ENCODE results near the gene USH1C.

The USH1C gene

GRCh38 chr11:17510507-17511206 lies 33.6 kb downstream of the USH1C start:
- DNase-seq (ENCODE audit: low read depth) = no peak
- no peak overlapping the region for H3K4me3 ChIP-seq (ENCODE audit: low read depth, low read length)
- TF ChIP-seq, protein P1, sequence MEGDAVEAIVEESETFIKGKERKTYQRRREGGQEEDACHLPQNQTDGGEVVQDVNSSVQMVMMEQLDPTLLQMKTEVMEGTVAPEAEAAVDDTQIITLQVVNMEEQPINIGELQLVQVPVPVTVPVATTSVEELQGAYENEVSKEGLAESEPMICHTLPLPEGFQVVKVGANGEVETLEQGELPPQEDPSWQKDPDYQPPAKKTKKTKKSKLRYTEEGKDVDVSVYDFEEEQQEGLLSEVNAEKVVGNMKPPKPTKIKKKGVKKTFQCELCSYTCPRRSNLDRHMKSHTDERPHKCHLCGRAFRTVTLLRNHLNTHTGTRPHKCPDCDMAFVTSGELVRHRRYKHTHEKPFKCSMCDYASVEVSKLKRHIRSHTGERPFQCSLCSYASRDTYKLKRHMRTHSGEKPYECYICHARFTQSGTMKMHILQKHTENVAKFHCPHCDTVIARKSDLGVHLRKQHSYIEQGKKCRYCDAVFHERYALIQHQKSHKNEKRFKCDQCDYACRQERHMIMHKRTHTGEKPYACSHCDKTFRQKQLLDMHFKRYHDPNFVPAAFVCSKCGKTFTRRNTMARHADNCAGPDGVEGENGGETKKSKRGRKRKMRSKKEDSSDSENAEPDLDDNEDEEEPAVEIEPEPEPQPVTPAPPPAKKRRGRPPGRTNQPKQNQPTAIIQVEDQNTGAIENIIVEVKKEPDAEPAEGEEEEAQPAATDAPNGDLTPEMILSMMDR (IDR thresholded peaks at IDR 0.05; ENCODE audit: low read depth, low read length, missing control alignments) = no peak

- no peak for DNase-seq (ENCODE audit: low read depth)
- TF ChIP-seq, protein P1 (IDR thresholded peaks at IDR 0.05; ENCODE audit: low read depth, low read length, missing control alignments) = no peak
- no peak overlapping the region for H3K4me3 ChIP-seq (ENCODE audit: low read depth, low read length)
Observed at GRCh38 chr11:17508791-17509190, 35.4 kb downstream of the USH1C start.

DNA sequence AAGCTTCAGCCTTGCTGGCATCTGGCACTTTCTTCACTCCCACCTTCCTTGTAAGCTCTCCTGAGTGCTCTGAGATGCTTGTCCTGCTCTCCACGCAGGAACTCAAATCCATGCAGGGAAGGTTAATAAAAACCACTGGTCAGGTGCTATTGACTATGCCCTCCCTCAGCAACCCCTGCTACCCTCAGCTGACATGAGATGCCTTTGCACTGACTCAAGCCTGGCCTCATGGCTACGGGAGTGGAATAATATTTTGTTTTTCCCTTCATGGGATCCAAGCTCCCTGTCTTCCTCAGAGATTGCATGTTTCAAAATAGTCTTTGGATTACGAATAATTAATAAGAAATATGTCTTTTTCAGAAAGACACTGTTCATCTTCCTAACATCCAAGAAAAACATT lies 35.9 kb downstream of the USH1C start:
- TF ChIP-seq, protein P1 (IDR thresholded peaks at IDR 0.05; ENCODE audit: low read depth, low read length, missing control alignments) = no peak
- no peak for DNase-seq (ENCODE audit: low read depth)
- H3K4me3 ChIP-seq (ENCODE audit: low read depth, low read length) = no peak overlapping the region

GRCh38 chr11:17507773-17508172 lies 36.4 kb downstream of the USH1C start:
- DNase-seq (ENCODE audit: low read depth) = no peak
- TF ChIP-seq, protein P1 (IDR thresholded peaks at IDR 0.05; ENCODE audit: low read depth, low read length, missing control alignments) = no peak
- H3K4me3 ChIP-seq (ENCODE audit: low read depth, low read length) = no peak overlapping the region

DNA sequence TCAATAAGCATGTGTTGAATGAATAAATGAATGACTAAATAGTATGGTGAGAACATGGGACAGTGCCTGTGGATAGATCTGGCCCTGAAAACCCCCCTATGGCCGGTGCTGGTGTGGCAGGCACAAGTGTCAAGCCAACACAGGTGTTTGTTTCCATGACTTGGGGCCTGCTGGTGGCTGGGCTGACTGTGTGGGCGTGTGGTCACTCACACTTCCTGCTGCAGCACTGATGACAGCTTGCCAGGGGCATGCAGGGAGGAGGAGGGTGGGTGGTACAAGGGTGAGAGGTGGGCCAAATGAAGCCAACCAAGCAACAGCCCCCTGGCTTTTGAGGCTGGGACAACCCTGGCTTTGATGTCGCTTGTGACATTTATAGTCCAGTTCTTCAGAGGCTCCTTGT lies 37.3 kb downstream of the USH1C start:
- DNase-seq (ENCODE audit: low read depth) = no peak
- no peak overlapping the region for H3K4me3 ChIP-seq (ENCODE audit: low read depth, low read length)
- TF ChIP-seq, protein P1 (IDR thresholded peaks at IDR 0.05; ENCODE audit: low read depth, low read length, missing control alignments) = no peak

- DNase-seq (ENCODE audit: low read depth) = no peak
- H3K4me3 ChIP-seq (ENCODE audit: low read depth, low read length) = no peak overlapping the region
- TF ChIP-seq, protein P1 (IDR thresholded peaks at IDR 0.05; ENCODE audit: low read depth, low read length, missing control alignments) = no peak
Observed at GRCh38 chr11:17506314-17506713, 37.9 kb downstream of the USH1C start.

GRCh38 chr11:17505146-17505545 lies 39.1 kb downstream of the USH1C start:
- no peak overlapping the region for H3K4me3 ChIP-seq (ENCODE audit: low read depth, low read length)
- TF ChIP-seq, protein P1 (IDR thresholded peaks at IDR 0.05; ENCODE audit: low read depth, low read length, missing control alignments) = no peak
- DNase-seq (ENCODE audit: low read depth) = no peak

All from GM12864 (cell line).